Measurements from ENCODE around the gene SERPINA5. TPM values are rescaled to one million over a fixed set of nuclear protein-coding genes. Genes with fewer than 3 reads are reported as not detected.

SERPINA5 gene
- total RNA-seq, 1 donor from 2014 or later: 0.16 TPM

DNA sequence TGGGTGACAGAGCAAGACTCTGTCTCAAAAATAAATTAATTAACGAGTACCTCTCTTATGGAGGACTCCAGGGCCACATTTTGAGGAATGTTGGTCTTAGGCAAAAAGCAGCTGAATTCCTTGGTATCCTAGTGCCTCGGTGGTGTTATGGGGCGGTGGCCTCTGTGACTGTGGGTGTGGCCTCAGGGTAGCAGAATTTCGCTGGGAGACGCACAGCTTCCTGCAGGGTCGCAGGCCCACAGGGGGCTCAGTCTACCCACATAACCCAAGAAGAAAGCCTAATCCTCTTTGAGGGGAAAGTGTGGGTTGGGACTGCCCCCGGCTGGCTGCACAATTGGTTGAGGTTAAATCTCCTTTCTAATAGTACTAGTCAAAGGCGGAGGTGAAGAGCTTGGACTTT is 31.2 kb upstream of the SERPINA5 start:
- no peak for DNase-seq

DNA sequence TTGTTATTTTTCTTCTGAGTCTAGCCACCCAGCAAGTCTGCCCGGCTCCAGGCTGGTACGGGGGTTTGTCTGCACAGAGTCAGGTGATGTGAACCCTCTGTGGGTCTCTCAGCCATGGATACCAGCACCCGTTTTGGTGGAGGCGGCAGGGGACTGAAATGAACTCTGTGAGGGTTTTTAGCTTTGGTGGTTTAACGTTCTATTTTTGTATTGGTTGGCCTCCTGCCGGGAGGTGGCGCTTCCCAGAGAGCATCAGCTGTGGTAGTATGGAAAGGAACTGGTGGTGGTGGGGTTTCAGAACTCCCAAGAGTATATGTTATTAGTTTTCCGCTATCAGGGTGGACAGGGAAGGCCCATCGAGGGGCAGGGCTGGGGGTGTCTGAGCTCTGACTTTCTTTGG is 25.2 kb upstream of the SERPINA5 start:
- DNase-seq: no peak

DNA sequence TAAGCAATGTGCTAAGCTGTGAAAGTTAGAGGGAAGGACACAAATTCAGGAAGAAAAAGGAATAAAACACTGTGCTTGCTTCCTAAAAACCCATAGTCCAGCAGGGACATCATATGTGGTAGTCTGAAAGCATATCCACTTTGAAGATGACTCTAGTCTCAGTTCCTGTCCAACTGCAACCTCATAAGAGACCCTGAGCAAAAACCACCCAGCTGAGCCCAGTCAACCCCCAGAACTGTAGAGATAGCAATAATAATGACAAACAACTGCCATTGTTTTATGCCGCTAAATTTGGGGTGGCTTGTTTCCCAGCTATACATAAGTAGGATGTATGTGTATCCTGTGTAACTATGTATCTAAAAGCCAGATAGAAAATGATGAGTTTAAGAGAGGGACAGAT is 23.9 kb upstream of the SERPINA5 start:
- no peak for DNase-seq

DNA sequence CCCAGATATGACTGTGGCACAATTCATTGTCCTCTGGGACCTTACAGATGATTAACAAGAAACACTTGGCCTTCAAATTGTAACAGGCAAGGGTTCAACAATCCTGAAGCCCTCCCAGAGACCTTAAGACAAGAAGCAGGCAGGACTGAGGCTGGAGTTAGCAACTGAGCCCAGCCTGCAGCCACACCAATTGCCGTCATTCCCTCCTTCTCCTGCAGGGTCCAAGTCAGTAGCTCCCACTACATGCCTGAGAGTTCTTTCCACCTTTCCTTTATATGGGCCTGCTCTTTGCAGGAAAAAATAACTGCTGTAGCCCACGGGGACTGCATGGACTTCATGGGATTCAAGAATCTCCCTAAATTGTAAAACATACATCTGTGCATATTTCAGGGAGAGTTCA is 22.4 kb upstream of the SERPINA5 start:
- no peak for DNase-seq

DNA sequence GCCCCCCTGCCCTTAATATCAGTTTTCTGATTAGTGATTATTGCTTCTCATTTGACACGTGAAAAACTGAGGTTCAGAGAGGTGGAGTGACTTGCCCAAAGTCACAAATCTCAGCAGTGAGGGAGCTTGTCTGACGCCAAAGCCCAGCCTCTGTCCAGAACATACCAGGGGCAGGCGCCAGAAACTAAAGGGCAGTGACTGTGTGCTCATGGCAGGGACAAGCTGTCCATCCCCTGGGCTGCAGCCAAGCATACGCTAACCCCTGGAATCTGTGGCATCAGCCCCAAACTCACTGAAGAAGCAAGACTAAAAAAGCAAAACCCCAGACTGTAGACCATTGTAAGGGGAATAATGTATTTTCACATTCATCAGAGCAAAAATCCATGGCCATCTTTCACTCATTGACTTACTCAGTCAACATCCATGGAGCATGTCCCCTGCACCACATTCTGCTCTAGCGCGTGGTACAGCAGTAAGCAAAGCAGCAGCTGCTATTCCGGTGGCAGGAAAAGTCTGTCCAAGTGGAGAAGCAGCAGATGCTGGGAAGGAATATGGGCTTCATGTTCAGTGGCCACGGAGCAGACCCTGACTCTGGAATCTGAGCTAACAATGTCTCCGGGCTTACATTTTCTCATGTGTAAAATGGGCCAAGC is 21.5 kb upstream of the SERPINA5 start:
- DNase-seq: no peak

DNA sequence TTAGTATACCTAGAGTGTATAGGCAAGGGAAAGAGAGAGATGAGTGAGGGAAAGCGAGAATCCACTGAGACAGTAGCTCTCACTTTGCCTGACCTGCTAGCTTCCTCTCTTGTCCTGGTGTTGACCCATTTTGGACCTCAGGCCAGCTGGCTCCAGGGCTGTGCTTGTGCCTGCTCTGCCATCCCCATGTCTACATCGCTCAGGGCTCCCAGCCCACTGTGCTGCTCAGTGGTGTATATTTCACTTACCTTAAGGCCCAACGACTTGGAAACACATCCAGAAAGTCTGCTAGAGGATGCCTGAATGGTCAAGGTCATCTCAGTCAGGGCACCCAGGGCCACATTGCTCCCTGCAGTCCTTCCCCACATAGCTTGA is 20.9 kb upstream of the SERPINA5 start:
- no peak for DNase-seq

DNA sequence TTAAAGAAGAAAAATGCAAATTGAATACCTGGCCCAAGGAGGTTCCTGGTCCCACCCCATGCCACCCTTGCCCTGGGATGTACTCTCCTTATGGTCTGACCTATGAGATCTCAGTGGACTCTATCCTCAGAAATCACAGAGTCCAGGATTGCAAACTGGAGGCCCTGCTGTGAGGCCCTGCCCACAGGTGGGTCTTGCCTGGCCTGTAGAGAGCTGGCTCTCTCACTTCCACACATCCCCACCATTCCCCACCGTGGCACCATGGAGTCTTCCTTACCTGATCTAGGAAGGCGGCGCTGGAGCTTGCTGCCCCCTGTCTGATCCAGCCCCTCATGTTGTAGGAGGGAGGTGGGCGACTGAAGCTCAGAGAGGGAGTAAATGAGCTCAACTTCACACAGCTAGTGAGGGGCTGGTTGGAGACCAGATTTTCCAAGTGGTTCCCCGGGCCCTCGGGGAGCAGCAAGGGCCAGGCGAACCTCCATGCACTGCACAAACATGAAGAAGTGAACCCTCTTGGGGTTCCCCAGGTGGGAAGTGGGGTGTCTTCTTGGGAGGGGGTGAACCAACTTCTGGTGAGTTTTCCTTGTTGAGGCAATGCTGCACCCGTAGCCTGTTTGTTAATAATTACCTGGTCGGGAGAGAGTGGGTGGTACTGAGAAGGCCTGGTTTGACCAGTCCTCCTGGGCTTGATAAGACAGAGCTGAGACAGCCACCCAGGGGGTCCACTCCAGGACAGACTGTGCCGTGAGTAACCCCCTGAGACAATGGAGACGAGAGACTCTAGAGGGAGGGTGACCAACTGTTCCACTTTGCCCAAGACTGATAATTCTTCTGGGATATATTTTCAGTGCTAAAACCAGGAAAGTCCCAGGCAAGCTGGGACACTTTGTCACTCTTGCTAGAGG is 20.2 kb upstream of the SERPINA5 start, which contains the start of gene SERPINA4:
Gene SERPINA4 (plus strand): TSS at position 692 of the 905 bp plus-strand sequence. CDS start 2,041 bp downstream, outside the sequence.
- DNase-seq: no peak

DNA sequence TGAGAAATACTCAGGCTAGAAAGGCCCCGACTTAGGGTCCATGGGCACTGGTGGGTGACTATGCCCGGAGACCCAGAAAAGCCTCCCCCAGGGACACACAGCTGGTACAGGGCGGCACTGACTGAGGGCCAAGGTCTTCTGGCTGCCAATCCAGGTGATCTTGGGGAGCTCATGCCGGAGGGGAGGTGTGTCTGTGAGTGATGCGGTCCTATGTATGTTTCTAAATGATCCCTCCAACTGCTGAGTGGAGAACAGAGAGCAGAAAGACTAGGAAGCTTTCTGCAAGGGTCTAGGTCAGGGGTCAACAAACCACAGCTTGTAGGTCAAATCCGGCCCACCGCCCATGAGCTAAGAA is 19.6 kb upstream of the SERPINA5 start:
- no peak for DNase-seq

DNA sequence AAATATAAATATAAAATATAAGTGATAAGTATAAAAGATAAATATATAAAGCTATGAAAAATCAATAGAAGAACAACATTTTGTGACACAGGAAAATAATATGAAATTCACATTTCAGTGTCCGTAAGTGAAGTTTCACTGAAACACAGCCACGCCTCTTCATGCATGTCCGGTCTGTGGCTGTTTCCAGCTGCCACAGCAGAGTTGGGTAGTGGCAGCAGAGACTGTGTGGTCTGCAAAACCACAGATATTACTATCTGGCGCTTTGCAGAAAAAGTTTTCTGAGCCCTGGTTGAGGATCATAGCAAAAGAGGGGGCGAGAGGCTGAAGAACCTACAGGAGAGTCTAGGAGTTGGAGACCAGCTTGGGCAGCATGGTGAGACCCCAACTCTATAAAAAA is 19.2 kb upstream of the SERPINA5 start:
- DNase-seq: no peak

DNA sequence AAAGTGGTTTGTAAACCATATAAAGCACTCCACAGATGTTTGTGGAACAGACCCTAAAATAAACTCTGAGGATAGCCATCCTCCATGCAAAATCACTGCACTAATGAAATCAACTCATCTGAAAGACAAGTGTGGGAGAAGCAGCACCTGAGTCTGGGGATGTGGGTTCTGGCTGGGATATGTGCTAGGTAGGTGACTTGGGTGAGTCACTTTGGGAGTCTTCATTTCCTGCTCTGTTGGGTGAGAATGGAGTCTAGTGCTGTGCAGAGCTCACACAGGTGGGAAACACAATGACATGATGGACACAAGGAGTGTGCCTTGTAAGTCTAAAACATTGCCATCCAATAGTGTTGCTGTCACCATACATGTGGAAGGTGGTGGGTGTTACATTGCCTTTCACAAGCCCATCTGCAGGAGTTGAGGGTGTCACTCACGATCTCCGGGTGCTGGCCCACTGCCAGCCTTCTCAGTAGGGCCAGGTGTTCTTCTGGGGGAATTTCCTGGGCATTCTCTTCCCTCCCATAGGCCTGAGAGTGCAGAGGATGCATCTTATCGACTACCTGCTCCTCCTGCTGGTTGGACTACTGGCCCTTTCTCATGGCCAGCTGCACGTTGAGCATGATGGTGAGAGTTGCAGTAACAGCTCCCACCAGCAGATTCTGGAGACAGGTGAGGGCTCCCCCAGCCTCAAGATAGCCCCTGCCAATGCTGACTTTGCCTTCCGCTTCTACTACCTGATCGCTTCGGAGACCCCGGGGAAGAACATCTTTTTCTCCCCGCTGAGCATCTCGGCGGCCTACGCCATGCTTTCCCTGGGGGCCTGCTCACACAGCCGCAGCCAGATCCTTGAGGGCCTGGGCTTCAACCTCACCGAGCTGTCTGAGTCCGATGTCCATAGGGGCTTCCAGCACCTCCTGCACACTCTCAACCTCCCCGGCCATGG is 18.0 kb upstream of the SERPINA5 start:
- DNase-seq: no peak

DNA sequence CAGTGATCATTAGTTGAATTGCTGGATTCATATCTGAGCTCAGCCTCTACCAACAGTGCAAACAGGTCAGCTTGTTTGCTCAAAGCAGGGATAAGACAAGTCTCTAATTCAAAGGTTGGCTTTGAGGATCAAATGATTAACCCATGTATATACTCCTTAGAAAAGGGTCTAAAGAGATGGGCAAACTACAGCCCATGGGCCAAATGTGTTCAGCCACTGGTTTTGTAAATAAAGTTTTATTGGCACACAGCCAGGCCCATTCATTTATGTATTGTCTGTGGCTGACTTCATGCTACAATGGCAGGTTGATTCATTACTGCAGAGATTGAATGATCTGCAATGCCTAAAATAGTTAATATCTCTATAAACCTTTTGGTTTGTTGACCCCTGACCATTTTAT is 16.8 kb upstream of the SERPINA5 start:
- no peak for DNase-seq

DNA sequence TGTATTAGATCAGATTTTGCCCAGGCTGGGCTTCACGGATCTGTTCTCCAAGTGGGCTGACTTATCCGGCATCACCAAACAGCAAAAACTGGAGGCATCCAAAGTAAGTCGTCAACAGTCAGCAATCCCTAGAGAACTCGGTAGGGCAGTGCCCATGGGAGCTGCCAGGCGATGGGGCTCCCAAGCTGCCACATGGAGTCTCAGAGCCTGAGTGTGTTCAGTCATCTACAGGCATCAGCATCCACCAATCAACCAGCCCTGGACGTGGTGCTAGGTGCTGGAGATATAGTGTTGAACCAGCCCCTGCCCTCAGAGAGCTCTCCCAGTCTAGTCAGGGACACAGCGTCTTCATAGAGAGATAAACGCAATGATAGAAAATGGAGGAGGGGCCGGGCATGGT is 13.0 kb upstream of the SERPINA5 start:
- no peak for DNase-seq

DNA sequence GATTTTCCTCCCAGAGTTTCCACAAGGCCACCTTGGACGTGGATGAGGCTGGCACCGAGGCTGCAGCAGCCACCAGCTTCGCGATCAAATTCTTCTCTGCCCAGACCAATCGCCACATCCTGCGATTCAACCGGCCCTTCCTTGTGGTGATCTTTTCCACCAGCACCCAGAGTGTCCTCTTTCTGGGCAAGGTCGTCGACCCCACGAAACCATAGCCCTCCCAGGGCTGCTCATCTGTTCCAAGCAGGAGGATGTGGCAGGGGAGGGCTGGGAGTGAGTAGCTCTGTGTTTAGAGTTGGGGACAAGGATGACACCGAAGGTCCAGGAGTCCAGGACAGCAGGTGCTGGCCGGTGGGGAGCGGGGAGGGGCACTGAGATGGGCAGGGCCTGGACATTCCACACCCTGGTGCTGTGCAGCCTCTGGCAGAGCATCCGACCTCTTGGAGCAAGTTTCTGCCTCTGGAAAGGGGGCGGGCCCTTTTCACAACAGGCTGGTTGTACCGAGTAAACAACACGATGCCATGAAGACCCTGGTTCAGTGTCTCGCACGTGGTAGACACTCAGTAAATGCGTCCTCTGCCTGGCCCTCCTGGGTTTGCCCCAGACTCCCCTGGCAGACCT is 11.7 kb upstream of the SERPINA5 start:
- DNase-seq: no peak

DNA sequence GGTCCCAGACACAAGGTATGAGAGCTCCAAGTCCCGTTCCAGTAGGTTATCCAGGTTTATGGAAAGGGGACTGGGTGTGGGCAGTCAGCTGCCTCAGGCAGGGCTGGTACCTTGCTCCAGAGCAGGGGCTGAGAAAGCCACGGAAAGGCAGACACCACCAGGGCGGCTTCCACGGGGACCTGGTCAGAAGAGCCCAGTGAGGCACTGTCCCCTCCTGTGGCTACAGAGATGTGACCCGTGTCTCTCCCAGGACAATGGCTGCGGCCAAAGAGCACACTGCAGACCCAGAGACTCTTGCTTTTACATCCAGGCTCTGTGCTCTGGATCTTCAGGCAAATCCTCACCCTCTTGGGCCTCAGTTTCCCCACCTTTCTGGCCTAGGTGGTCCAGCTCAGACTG is 11.2 kb upstream of the SERPINA5 start:
- no peak for DNase-seq

DNA sequence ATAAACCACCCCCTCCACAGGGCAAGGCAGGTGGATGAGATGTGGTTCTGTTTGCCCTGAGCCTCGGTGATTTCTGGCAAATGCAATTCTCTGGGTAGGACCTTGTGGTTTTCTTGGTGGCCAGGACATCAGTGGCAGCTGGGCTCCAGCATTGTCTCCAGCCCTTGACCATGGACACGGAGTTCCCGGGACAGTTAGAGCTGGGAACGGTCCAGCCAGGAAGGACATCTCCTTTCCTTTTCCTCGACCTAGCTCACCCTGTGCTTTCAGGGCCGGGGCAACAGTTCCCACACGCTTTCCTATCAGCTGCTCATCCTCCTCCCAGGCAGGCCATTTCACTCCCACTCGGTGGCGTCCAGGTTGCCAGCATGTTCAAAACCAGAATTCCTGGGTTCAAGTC is 10.8 kb upstream of the SERPINA5 start:
- DNase-seq: no peak

DNA sequence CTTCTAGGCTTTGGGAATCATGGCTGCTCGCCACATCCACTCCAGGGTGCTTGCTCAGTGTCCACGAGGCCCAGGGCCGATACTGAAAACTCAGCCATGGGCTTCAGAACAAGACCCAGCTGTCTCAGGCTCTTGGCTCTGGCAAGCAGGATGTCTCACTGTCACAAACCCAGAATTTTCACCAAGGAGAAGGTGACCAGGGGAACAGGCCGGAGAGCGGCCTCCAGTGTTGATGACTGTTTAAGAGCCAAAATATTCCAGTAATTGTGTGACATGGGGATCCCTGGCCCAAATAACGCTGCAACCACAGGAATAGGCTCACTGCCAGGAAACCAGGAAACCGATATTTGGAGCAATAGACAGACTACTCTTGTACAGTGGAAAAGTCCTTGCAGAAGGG is 9.8 kb upstream of the SERPINA5 start:
- DNase-seq: no peak

DNA sequence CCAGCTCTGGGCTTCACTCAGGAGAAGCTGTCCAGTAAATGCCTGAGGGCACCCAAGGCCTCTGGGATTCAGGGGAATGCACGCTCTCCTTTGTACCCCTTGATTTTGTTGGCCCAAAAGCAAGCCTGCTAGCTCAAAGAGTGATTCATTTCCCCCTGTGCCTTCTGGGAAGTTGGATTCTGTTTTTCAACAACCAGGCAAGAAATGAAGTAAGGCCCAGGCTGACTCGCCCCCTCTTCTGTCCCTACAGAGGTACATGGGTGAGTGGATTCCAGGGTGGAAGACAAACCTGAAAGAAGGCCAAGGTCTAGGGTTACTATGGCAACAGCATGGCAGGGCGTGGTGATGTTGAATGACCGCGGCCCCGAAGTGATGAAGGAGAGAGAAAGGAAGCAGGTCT is 9.3 kb upstream of the SERPINA5 start:
- DNase-seq: no peak

DNA sequence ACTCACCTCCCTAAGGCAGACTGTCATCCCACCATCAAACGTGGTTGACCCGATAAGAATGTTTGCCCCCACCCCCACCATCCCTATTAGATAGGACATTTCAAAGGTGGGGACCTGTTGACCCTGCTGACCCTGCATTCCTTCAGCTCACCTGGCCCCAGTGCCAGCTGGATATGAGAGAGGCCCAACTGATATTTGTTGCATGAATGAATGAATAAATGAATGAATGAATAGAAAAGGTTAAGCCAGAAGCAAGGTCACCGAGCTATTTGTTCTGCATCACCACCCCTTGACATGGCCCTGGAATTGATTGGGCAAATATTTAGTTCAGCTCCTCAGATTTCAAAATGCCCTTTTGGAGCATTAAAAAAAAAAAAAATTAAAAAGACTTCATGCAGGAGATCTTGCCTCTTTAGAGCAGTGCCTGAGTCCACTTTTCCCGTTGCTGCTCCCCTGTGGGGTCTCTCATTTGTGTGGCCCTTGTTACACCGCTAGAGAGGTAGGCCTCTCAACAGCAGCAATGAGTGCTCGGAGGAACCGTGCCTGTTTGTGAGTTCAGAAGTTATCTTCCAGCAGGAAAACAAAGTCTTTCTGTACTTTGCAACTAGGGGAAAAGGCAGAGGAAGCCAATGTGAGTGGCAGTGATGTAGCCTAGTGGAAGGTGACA is 8.5 kb upstream of the SERPINA5 start:
- no peak for DNase-seq

DNA sequence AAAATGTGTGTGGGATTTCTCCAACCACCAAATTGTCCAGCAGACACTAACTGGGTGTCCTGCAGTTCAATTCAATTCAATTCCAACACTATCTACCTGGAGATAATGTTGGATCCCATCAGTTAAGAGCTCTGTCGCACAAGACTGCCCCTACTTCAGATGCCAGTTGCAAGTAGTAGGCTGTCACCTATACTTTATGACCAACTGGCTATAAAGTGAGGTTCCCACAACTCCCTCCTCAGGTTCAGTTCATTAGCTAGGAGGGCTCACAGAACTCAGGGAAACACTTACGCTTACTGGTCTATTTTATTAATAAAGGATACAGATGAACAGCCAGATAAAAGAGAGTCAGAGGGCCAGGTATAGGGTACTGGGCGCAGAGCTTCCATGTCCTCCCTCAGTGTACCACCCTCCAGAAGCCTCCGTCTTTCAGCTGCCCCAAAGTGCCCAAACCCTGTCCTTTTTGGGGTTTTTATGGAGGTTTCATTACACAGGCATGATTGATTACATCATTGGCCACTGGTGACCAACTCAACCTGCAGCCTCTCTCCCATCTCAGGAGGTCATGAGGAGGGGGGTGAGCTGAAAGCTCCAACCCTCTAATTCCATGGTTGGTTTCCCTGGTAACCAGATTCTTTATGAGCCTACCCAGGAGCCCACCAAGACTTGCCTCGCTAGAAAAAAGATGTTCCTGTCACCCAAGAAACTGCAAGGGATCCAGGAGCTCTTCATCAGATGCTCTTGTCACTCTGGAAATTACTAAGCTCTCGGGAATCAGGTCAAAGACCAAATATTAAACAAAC is 7.5 kb upstream of the SERPINA5 start:
- DNase-seq: no peak

DNA sequence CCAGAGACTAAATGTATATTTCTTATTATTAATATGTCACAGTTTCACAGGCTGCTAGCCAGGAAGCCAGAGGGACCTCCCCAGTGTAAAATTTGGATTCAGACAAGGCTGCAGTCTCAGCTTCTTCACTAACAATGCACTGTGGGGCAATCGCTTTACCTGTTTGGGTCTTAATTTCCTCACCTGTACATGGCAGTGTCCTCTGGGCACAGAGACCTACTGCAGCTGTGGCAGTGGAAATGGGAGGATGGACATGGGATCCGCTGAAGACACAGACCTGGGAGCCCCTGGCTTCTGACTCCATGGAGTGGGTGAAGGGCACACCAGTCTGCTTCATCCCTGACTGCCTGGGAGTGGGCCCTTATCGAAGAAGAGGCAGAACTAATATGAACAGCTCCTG is 6.9 kb upstream of the SERPINA5 start:
- DNase-seq: no peak
